GM19463 (cell line): ENCODE measurements around the gene NFIA.

ENCODE experiments used
- ATAC-seq: cut with Tn5 transposase; IDR thresholded peaks from one replicate; pipeline ENCODE4 v1.9.1; 2021; ENCODE audit warnings: mild to moderate bottlenecking, moderate library complexity; ENCODE audit not compliant: unreplicated experiment

NFIA gene

GRCh38 chr1:61083013-61083806 lies 849 bp downstream of the NFIA start:
- ATAC-seq: no peak

DNA sequence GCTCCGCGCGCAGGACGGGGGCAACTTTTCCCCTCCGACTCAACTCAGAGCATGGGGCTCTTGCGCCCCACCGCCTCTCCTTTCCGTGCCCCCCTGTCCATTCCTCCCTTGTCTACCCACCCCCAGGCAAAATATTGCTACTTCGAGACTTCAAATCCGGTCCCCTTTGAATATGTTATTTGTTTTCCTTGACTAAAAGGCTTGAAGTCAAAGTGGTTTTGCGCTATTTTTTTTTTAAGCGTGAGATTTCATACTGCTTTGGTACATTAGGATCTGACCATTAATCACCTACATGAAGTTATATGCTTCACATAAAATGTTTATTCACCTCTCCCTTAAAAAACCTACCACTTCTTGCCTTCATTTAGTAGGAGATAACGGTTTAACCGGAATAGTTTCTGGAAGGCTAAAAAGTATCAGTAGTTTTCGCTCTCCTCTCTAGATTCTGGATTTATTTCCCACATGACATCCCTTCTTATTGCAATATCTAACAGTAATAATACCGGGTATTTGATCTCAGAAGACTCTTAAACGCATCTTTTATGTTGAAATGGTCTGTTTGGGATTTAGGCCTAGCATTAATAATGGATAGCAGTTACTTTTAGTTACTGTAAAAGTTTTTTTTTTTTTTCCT lies 1.6 kb downstream of the NFIA start:
- ATAC-seq: no peak

DNA sequence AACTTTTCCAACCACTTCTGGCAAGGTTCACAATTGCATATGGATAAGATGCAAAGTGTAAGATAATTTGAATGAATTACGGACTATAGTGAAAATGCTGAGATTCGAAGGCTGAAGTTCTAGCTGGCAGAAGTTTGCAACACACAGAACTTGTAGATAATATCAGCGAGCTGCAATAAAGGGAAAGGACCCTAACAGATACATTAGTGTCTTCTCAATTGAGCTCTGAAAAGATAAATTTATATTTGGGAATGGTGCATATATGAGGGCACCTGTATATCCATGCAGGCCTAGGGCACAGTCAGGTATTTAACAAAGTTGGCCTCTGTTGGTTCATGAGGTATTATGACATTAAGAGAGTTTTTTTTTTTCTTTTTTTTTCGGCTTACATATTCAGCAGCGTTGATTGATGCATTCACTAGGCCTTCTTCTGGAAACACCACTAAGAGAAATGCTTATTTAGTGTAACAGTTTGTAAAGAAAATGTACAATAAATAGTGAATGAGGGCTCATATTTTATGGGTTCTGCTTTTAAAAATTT lies 2.2 kb downstream of the NFIA start:
- ATAC-seq: no peak

DNA sequence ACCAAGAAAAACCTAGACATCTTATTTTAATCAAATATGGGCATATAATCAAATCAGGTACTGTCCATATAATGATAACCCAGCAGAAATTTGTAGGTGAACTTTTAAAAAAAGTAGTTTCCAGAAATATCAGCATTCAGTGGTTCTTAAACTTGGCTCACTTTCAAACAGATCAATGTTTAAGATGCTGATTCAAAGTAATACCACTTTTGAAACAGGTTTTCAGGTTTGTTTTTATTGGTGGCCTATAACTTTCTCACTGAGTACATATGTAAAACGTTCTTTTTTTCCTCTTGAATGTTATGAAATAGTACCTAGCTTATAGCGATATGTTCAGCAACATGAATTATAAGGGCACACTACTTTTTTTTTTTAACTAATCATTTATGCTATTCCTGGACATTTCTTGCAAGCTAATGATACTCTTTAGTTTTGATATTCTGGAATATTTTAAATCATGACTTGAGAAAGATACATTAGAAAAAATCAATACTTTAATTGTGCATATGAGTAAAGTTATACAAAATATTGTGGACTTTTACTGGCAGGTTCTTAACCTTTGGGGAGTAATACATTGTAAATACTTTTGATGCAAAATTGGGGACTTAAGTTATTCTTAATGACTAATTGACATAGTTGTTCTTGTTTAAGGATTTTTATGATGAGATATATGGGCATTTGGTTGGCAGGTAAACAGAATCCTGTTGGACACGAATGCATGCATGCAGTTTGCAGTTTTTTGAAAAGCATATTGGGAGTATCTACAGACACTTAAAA lies 3.0 kb downstream of the NFIA start:
- no peak for ATAC-seq

DNA sequence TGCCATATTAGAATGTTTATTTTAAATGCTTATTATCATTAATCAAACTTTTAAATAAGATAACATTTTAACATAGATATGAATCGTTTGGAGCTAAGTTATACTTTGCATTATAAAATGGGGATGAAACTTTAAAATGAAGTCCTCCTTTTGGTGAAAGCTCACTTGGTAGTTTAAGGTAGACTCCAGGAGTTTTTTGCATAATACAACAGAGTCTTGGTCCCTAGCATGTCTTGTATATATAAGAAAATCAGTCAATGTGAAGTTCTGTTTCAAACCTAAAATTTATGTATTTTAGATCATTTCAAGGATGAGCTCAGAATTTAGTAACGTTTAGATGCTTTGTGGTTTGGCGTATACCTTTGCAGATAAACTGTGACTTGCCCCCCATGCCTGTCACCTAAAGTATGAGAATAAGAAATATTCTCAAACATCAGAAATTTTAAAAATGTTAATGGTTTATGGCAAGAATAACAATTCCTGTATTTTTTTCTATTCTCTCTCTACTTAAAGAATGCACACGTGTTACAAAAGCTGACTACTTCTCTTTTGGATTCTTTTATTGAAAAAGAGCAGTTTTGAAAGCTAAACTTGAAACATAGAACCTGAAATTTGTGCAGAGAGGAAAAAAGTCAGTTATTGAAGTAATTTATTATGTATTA lies 3.8 kb downstream of the NFIA start:
- no peak for ATAC-seq

- no peak for ATAC-seq
Observed at GRCh38 chr1:61087571-61087970, 5.2 kb downstream of the NFIA start.

GRCh38 chr1:61088163-61088974 lies 6.0 kb downstream of the NFIA start:
- no peak for ATAC-seq

DNA sequence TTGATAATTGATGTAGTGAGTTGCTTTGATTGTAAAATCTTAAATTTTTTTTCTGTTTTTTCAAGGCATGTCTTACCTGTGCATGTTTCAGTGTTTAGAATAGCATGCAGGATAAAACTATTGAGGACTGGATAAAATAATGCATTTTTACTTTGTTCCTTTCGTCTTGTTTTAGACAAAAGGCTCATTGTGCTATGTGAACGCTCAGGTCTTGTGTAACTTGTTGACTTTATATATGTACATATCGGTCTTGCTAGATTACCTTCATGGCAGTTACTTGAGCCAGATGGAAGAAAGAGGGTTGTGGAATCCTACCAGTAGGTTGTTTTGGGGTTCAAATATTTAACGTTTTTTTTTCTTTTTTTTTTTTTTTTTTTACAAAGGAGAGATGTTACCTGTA lies 7.0 kb downstream of the NFIA start:
- ATAC-seq: no peak

- no peak for ATAC-seq
Observed at GRCh38 chr1:61089741-61090140, 7.4 kb downstream of the NFIA start.

DNA sequence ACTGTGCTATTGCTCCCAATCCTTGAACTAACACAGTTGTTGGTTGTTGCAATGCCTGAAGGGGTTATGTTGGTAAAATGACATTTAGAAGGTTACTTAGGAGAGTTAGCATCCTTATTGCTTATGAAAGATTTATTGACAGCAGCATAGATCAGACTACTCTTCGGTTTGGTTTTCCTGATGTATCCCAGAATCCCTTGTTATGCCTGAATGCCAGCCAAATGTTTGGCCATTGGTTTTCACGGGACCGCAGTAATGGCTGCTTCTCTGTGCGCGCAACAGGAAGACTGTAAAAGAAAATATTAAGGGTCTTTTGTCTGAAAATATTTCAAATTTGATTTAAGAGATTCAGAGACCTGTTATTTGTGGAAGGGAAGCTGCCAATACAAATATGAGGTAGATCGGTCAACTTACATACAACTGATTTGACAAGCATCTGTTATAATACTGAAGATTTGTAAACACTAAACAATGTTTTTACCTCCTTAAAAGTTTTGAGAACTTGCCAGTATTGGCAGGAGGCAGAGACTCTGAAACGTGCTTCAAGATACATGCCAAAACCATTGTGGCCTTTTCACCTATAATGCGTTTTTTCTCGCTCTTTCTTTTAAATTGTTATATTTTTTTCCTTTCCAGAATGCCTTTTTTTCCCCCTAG lies 8.3 kb downstream of the NFIA start:
- no peak for ATAC-seq

GRCh38 chr1:61091455-61091854 lies 9.1 kb downstream of the NFIA start:
- no peak for ATAC-seq

DNA sequence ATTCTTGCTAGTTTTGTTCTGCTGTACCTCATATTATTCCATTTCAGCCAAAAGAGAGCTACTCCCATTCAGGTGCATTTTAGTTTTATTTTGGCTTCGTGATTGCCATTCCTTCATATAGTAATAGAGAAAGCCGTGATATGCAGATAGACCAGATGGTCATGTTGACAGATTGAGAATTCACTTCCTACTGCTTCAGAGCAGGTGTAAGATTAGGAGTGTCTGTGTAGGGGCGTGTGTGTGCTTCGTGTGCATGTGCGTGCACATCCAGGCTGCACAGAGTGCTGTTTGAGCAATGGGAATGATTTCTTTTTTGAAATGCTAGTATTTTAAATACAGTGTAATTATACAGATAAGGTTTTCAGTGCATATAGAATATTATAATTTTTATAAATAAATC lies 10.3 kb downstream of the NFIA start:
- ATAC-seq: no peak

DNA sequence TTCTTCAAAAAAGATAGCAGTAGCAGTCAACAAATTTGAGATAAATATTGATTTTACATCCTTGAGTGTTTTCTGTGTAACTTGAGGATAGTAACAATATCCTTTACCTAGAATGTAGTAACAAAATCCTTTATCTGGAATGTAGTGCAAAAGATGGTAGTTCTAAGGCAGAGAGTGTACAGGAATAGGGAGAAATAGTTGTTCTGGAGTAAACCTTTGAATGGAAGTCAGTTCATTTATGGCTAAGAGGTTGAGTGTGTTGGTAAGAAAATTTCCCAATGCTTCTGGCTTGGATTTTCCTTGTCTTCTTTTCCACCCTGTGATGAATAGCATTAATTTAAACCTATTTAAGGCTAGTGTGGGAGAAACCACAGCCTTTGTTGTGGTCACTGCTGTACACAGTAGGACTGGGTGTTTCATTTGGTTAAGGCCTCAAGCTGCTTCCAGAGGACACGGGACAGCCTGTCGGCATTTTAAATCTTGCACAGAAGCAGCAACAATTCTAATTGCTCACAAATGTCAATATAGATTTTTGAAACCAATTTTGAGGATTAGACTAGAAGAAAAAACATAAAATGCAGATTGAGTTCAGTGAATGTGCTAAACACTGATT lies 11.3 kb downstream of the NFIA start:
- no peak for ATAC-seq

DNA sequence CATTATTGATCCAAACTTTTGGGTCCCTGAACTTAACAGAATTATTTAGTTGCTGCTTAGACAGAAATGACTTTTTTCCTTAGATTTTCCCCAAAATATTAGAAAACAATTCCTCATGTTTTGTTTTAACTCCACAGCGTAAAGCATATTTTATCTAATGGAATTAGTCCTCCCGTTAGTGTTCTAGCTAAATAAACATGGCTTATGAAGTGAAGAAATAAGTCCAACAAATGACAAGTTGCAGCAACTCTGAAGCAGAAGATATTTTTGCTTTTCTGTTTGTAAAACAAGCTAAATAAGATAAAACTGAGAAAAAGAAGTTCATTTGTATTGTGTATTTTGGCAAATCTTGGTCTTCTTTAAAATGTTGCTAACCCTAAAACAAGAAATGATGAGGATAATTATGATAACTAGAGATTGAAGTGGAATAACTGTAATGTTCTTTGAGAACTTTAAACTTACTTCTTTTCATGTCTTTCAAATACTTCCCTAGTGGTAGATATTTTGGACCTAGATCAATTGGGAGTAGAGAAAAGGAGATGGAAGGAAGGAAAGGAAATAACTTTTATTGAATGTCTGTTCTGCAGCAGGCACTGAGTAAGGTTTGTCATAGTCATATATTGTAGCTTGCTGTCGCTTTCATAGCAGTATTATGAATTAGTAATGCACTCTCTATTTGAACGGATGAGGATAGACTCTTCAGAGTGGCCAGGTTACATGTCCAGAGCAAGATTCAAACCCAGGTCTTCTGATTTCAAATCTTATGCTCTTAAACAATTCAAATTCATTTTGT lies 12.5 kb downstream of the NFIA start:
- ATAC-seq: no peak

DNA sequence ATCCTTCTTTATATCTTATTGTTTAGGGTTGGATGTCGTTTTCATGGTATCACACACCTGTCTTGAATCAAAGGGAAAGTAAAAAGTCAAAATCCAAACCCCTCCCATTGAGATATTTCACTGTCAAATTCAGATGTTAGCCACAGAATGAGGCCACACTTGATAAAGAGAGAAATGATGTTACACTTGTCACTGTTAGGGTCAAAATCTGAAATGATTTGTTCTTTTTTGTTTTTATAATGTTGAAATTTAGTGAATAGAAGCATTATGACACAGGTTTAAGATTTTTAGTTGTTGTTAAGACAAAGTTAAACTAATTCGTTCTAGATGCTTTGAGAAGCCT lies 13.1 kb downstream of the NFIA start:
- no peak for ATAC-seq

- no peak for ATAC-seq
Observed at GRCh38 chr1:61097317-61097716, 15.0 kb downstream of the NFIA start.

- ATAC-seq: no peak
Observed at GRCh38 chr1:61097722-61098121, 15.4 kb downstream of the NFIA start.

- no peak for ATAC-seq
Observed at GRCh38 chr1:61098333-61098732, 16.0 kb downstream of the NFIA start.
